ENCODE data around the gene ZFP36L1.
A peak's percentile ranks its signal among the peaks of the same experiment; 100 is the strongest.

Gene ZFP36L1

DNA sequence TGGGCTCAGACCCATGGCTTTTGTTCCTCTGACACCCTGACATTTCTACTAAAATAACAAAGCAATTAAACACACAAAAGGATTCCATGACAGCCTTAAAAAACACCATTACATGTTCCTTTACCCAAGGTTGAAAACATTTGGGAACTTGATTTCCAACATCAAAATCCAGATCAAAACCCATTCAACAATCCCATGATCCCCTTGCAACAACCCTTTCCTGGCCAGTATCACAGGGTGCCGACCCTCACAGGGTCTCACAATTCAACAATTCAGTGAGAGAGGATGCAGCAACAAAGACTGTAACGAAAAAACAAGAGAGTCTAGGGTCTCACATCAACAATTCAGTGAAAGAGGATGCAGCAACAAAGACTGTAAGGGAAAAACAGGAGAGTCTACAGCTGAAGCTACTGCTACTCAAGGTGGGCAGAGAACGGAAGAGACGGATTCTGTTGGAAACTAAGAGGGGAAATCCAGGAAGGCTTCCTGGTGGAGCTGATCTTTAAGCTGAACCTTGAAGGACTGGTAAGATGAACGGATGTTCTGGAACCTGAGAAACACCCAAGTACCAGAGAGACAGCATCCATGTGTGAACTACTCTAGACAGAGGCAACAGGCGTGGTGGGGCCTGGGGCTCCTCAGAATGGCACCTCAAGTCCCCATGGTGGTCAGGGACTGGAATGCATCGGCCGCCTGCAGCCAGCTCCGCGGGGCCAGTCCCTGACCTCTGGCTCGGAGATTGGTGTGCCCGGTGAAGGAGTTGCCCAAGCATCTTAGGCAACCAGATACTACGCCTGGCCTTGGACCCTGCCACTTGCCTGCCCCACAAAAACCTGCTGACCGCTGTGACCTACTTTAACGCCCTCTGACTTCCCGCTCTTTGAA lies 22.7 kb upstream of the ZFP36L1 start:
- DNase-seq: no peak

DNA sequence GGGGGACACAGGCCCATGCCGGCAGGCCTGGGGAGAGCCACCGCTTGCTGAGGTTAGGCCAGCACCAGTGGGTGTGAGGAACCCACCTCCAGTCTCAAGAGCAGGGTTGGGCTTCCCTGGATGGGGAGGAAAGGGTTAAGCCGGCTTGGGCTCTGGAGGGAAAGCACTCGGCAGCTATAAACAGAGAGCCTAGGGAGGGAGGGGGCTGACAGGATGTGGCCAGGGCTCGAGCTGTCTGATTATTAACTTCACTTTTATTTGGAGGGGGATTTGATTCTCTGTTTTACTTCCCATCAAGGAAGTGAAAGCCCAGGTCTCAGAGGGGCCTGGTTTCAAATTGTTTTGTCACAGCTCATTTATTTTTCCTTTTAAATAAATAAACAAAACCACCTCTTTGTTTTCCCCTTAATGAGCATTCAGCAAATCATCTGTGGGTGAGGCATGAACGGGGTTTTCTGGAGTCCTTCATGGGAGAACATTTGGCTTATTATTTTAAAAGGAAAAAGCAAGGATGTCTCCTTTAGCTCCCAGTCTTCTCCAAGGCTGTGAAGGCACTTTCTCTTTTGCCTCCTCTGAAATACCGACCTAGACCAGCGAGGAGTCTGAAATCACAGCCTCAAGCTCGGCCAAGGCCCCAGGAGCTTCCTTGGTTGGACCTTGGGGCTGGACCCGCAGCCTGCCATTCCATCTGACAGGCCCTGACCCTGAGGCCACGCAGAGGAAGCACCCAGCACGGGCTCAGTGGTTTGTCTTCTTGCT lies 21.9 kb upstream of the ZFP36L1 start:
- DNase-seq: peak; percentile 47

DNA sequence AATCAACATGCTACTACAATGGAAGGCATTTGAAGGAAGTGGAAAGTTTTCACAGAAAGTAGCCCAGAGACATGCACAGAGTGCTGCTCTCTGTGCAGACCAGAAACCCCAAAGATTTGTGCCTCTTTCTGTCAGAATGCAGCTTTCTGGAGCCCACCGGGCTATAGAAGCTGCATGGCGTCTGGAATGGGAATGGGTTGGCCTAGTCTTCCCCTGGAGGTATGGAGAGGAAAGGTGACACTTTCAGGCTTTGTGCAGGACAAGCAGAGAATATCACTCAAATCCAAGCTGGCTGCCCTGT lies 21.3 kb upstream of the ZFP36L1 start:
- no peak for DNase-seq

DNA sequence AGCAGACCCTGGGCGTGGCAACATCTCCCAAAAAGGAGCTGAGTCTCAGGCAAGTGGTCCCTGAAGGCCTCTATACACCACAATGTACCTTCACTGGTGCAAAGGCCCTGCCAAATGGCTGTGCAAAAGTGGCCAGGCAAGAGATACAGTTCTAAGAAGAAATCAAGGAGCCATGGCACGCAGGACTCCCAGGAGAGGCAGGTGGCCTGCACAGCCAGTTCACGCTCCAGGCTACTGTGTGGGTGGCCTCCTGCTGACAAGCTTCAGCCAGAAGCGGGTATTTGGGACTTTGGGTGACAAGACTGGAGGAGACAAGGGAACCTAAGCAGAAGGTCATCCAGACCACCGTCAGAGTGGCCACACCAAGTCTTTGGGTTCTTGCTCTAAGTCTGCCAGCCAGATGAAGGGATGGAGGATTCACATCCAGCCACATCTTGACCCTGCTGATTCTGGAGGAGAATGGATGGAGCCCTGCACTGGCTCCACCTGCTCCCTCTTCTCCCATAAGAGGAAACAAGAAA lies 20.5 kb upstream of the ZFP36L1 start:
- no peak for DNase-seq

DNA sequence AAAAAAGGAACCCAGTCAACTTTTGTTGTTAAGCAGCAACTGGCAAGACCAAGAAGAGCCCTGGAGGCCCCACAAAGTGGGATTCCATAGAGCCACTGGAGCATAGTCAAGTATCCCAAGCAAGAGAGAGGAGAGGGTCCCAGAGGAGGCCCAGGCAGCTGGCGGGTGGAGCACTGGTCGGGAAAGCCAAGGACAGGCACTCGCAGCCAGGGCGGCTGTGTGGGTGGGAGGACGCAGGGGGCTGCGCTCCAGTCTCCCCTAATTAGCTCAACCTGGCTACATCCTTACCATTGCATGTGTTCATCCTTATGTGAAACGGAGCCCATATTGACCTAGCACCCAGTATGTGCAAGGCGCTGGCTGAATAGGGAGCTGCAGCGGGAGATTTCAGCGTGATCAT lies 18.3 kb upstream of the ZFP36L1 start:
- no peak for DNase-seq

DNA sequence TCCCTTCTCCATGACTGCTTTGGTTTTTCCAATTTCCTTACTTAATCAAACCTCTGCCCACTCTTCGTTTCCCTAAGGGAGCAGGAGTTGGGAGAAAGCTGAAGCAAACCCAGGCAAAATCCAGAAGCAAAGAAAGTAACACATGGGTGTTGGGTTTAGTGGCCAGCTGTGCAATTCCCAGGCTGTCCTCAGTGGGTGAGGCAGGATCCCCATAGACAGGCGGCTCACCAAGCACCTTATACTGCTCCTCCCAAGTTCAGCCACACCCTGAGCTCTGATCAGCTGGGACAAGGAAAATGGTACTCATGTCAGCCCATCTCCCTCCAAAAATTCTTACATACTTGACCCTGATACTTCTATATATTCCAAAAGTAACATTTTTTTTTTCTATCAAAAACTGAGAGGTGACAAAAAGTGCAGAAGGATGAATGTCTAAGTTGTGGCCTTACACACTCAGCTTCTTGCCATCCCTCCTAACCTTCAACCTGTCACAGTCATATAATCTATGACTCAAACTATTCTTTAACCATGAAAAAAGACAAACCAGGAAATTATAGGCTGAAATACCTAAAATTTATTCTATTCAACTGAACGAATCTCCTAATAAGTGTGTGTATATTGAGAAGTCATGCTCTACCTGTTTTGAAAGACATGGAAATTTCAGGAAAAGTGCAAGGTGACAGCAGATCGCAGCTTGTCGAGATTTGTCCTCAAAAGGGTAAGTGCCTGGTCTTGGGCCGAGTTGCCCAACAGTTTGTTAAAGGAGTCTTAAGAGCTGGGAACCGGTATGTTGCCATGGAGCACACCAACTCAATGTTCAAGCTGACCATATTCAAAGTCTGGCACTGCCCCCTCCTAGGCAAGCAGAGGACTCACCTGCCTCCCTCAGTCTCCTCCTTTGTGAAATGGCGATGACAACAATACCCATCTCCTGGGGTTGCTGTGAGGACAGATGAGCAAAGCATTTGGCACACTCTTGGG lies 17.6 kb upstream of the ZFP36L1 start:
- DNase-seq: no peak

DNA sequence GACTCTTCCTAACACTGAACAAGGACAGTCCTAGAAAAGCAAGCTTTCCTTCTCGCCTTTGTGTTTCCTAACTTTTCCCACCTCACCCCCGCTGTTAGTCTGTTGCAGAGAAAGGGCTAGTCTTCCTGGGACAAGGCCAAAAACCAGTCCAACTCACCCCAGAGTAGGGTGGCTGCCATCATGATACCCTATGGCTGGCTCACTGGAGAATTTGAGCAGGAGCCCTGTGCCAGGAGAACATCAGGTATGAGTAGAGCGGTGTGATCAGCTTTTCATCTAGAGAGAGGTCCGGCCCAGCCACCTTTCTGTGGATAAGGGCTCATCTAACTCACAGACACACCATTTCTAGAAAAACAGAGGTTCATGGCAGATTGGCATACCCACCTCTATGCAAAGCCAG lies 16.7 kb upstream of the ZFP36L1 start:
- DNase-seq: no peak

DNA sequence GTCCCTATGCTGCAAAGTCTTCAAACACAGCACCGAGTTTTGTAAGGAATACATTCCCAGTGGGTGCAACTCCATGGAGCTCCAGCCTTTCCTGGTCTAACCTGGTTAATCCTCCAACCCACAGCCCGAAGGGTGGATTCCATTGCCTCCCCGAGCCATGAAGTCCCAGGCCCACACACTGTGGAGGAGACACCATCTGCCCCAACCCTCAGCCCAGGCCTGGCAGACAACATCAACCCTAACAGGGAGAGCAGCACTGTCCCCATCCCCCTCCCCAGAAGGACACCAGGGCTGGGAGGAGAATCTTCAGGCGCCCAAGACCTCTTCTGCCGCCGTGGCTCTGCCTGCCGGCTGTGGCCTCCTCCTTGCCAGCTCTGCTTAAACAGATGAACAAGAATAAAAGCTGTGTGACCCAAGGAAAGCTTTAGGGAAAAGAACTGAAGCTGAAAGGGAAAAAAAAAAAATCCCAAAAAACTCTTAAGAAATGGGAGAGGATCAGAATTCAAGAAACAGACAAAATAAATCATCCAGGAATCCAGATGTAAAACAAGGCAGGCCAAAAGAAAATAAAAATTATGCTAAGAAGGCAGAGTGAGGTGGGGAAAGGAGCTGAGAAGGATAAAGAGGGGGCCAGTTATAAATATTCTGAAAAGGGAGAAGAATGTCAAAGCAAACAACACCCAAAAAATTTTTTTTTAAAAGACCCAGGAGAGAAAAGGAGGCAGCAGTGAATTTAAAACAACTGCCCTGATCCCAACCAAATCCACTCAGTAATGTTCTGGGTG lies 16.0 kb upstream of the ZFP36L1 start:
- DNase-seq: no peak

DNA sequence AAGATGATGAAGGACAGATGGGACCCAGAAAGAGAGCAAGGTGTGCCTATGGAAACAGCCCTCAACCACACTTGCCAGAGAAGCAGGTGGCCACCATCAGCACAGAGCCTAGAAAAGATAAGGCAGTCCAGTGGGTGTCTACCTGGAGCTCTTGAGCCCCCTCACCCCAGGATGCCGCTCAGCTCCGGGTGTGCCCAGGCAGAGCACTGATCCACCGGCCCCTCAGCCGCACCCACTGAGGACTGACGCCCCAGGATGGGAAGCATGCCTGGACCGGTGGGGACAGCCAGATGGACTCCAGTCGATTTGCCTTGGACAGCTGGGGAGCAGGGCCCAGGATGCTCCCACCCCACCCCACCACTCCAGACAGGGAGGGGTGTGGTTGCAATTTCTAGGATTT lies 15.1 kb upstream of the ZFP36L1 start:
- DNase-seq: no peak

DNA sequence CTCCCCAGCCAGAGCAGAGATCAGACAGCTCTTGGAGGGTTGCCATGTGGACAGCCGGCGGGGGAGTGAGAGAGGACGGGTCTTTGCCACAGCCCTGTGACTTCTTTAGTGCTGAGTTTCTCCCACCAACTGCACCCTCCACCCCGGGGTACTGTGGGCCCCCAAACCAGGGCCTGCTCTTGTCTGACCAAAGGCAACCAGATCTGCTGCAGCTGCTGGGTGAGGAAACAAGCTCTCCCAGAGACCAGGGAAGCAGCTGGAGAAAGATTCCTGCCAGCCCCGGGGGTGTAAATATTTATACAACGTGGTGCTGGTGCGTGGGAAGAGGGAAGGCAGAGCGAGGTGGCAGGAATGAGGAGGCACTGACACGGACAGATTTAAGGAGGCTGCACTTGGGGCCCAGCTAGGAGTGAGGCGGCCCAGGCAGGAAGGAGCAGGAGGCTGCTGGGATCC lies 14.3 kb upstream of the ZFP36L1 start:
- DNase-seq: no peak

DNA sequence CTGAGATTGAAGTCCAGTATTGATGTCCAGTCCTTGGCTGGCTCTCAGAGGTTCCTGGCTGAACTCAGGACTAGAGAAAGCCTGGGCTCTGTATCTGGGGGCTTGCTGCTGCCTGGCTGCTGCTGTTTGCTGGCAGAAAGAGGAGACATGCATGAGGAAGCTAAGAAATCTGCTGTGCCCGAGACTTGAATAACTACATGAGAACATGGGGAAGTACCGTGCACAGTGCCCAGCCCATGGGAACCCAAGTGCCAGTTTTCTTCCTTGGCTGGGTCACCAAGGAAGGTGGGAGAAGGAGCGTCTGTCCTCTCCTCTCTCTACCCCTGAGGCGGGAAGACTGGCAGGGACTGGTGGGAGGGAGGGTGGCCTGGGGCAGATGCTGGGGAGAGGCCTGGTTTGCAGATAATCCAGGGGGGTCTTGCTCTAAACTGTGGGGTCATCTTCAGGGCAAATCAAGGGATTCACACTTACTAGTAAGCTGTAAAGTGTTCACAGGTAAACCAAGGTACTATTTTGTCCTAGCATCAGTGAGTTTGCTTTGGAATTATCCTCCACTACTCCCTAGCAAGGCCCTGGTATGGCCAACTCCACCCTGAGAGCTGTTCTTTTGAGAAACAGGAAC lies 13.8 kb upstream of the ZFP36L1 start:
- DNase-seq: no peak

DNA sequence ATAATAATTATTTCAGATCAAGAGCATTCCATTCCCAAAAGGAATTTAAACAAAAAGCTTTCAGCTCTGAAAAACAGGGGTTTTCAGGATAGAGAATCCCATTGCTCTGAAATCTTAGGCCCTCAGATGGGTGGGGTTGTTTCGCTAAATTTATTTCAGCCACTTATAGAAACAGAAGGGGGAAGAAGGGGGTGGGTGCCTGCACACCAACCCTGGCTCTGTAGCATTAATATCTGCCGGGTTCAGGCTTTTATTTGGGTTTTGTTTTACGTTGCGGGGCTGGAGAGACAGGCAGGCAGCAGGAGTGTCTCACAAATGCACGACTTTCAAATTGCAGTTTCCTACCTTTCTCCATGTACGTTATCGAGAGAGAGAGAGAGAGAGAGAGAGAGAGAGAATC lies 12.5 kb upstream of the ZFP36L1 start:
- no peak for DNase-seq

DNA sequence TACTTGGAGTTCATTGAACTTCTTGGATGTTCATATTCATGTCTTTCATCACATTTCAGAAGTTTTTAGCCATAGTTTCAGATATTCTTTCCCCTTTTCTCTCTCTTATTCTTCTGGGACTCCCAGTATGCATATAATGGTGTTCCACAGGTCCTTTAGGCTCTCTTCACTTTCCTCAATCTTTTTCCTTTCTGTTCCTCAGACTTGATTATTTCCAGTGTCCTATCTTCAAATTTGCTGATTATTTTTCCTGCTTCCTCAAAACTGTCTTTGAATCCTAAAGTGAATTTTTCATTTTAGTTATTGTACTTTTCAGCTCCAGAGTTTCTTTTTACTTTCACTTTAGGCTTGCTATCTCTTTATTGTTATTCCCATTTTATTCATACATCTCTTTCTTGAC lies 8.8 kb upstream of the ZFP36L1 start:
- no peak for DNase-seq

DNA sequence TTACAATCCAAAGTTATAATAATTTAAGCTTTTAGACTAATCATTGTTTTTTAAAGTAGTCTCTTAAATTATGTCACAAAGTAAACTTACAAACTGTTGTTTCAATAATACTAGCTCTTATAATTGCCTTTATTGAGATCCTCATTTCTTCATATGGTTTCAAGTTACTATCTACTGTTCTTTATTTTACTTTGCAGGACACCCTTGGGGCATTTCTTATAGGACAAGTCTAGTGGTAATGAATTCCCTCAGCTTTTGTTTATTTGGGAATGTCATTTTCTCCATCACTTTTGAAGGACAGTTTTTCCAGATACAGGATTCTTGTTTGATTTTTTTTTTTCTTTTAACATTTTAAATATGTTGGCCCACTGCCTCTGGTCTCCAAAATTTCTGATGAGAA lies 8.1 kb upstream of the ZFP36L1 start:
- no peak for DNase-seq

DNA sequence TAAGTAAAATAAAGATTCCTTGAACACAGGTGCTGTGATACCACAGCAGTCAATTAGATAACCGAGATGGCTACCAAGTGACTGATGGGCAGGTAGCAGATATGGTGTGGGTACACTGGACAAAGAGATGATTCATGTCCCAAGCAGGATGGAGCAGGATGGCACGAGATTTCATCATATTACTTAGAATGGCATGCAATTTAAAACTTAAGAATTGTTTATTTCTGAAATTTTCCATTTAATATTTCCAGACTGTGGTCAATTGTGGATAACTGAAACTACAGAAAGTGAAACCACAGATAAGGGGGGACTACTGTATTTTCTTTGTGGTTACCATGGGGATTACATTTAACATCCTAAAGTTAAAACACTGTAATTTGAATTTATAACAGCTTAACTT lies 7.5 kb upstream of the ZFP36L1 start:
- DNase-seq: no peak

DNA sequence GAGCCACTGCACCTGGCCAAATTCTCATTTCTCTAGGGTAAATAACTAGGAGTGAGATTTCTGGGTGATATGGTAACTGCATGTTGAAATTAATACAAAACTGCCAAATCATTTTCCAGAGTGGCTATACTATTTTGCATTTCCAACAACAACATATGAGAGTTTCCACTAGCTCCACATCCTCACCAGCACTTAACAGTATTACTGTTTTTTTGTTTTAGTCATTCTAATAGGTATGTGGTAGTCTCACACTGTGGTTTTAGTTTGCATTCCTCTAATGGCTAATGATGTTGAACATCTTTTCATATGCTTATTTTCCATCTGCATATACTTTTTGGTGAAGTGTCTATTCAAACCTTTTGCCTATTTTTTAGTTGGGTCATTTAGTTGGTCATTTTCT lies 5.8 kb upstream of the ZFP36L1 start:
- no peak for DNase-seq

DNA sequence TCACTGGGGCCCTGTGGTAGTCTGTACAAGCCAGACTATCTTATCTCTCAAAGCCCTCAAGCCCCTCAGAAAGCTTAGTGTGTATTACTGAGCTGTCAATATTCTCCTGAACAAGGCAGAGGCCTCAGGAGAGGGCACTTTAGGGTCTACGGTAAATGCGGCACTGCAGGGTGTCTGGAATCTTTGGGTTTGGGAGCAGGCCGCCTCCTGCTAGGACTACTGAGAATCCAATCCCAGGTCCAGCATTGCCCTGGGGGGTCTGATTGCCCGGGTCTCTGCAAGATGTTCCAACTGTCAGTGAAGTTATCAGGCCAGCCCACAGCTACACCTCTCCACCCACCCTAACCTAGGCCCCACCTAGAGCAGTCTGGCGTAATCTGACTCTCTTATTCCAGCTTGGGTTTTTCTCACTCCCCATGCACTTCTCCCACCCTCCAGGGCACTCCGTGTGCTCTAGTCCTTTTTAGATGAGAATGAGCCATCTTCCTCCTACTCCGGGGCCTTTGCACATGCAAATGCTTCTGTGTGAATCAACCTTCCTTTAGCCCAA lies 4.3 kb upstream of the ZFP36L1 start:
- DNase-seq: no peak

DNA sequence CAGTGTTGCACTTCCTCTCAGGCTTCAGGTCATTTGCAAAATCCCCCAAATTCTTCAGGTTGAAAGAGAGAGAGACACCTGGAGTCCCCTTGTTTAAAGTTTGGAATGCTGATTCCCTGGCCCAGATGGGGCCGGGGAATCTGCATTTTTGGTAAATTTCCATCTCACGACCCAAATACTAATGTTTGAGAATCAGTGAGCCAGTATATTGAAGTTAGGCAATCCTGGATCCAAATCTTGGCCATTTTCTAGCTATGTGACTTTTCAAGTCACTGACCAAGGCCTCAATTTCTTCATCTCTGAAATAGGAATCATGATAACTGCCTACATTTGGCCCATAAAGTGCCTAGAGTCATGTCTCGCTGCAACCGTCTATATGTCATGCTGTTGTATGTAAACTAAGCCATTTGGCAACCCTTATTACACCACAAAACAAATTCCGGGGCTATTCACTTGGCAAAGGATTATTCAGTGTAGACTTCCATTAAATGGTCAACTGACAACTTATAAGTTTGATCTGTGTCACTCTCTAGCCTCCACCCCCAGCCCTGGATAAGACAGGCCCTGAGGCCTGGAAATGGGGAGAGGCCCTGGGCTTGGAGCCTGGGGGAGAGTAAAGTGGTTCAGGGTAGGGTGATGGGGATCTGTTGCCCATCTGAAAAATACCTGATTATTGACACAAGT lies 3.7 kb upstream of the ZFP36L1 start:
- DNase-seq: no peak

DNA sequence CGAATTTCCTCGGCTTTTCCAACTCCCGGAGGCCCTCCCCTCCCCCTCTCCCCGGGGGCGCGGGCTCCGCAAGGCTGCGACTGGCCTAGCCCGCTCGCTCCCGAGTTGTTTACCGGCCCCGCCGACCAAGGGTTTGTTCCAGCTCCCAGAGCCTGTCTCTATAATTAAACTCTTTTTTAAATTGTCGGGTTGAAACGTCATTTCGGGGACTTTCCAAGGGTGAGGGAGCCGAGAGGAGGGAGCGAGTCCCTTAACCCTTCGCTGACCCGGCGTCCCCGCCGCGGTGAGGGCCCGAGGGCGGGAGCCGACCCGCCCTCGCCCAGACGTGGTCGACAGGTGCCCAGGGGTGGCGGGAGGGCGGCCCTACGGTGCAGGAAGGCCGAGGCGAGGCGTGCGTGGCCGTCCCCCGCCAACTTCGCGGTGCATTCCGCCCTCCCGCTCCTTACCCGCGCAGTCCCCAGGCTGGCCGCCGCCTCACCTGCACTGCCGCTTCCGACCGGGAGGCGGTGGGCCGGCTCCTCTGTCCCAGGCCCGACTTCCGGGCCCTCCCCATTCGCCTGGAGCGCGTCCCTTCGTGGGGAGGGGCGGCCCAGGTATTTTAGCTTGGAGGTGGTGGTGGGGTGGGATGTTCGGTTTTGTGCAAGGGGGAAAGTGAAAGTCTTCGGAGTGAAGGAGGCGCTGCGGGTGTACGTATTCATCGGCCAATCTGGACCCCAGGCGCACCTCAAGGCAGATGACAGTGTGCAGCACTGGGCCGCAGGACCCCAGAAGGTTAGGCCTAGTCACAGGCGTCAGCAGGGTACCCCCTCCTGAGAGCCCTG lies 2.9 kb upstream of the ZFP36L1 start:
- peak; percentile 68 for DNase-seq
